H9 (cell line): ENCODE results near the gene YY1. TPM values are rescaled to one million over a fixed set of nuclear protein-coding genes. Genes with fewer than 3 reads are reported as not detected.

ENCODE experiments used
- DNase-seq: peaks from one replicate; pipeline ENCODE4 v3.0.0-alpha.2; 2017
- H2AFZ ChIP-seq: one replicate; pipeline ENCODE4 v1.6.1; 2013; ENCODE audit warnings: mild to moderate bottlenecking, low read length, control low read depth, moderate library complexity
- H2AK5ac ChIP-seq: 2 replicates; pipeline ENCODE4 v1.6.1; 2013; ENCODE audit warnings: low read length, control low read depth, mixed read lengths; ENCODE audit not compliant: insufficient read length
- H2BK120ac ChIP-seq: one replicate; pipeline ENCODE4 v1.6.1; 2013; ENCODE audit warnings: low read depth, mild to moderate bottlenecking, low read length, control low read depth, inconsistent platforms; ENCODE audit not compliant: poor library complexity, severe bottlenecking
- H2BK12ac ChIP-seq: 2 replicates; pipeline ENCODE4 v1.6.1; 2013; ENCODE audit warnings: low read length, control low read depth, mixed read lengths, low read depth; ENCODE audit not compliant: insufficient read length
- H2BK15ac ChIP-seq: 2 replicates; pipeline ENCODE4 v1.6.1; 2013; ENCODE audit warnings: low read depth, low read length, control low read depth
- H2BK20ac ChIP-seq: one replicate; pipeline ENCODE4 v1.6.1; 2013; ENCODE audit warnings: low read depth, mild to moderate bottlenecking, low read length, control low read depth, inconsistent platforms; ENCODE audit not compliant: poor library complexity, severe bottlenecking
- H2BK5ac ChIP-seq: 2 replicates; pipeline ENCODE4 v1.6.1; 2013; ENCODE audit warnings: low read length, control low read depth, mixed read lengths; ENCODE audit not compliant: insufficient read length
- H3K14ac ChIP-seq: 2 replicates; pipeline ENCODE4 v1.6.1; 2013; ENCODE audit warnings: low read length, control low read depth; ENCODE audit not compliant: insufficient read depth
- H3K18ac ChIP-seq: 2 replicates; pipeline ENCODE4 v1.6.1; 2013; ENCODE audit warnings: low read depth, mild to moderate bottlenecking, mixed read lengths, low read length, control low read depth; ENCODE audit not compliant: insufficient read length
- H3K23ac ChIP-seq: 2 replicates; pipeline ENCODE4 v1.6.1; 2013; ENCODE audit warnings: low read length, control low read depth, mixed read lengths, low read depth; ENCODE audit not compliant: insufficient read length
- H3K23me2 ChIP-seq: 2 replicates; pipeline ENCODE4 v1.6.1; 2013; ENCODE audit warnings: low read depth, mild to moderate bottlenecking, mixed read lengths, low read length, control low read depth; ENCODE audit not compliant: insufficient read length, poor library complexity, severe bottlenecking
- H3K27ac ChIP-seq: 2 replicates; pipeline ENCODE4 v1.5.1; 2013; ENCODE audit warnings: low read length, control low read depth, mixed read lengths, low read depth; ENCODE audit not compliant: insufficient read length
- H3K27me3 ChIP-seq: 2 replicates; pipeline ENCODE4 v1.6.1; 2013; ENCODE audit warnings: low read length, control low read depth, inconsistent platforms; ENCODE audit not compliant: insufficient read depth
- H3K4ac ChIP-seq: 2 replicates; pipeline ENCODE4 v1.6.1; 2013; ENCODE audit warnings: low read depth, mild to moderate bottlenecking, control low read depth, inconsistent platforms, low read length, moderate library complexity
- H3K4me1 ChIP-seq: 2 replicates; pipeline ENCODE4 v1.6.1; 2013; ENCODE audit warnings: low read length, control low read depth, inconsistent platforms; ENCODE audit not compliant: insufficient read depth
- H3K4me2 ChIP-seq: 2 replicates; pipeline ENCODE4 v1.6.1; 2013; ENCODE audit warnings: low read length, control low read depth, mixed read lengths; ENCODE audit not compliant: insufficient read length, insufficient read depth
- H3K56ac ChIP-seq: 2 replicates; pipeline ENCODE4 v1.6.1; 2013; ENCODE audit warnings: low read depth, mild to moderate bottlenecking, mixed read lengths, low read length, control low read depth; ENCODE audit not compliant: insufficient read length
- H3K79me1 ChIP-seq: 2 replicates; pipeline ENCODE4 v1.6.1; 2013; ENCODE audit warnings: low read depth, mild to moderate bottlenecking, moderate library complexity, low read length, control low read depth, inconsistent platforms; ENCODE audit not compliant: insufficient read depth, poor library complexity, severe bottlenecking
- H3K79me2 ChIP-seq: 2 replicates; pipeline ENCODE4 v1.6.1; 2013; ENCODE audit warnings: low read length, control low read depth, inconsistent platforms; ENCODE audit not compliant: insufficient read depth
- H3K9ac ChIP-seq: 2 replicates; pipeline ENCODE4 v1.6.1; 2013; ENCODE audit warnings: low read length, control low read depth, mixed read lengths; ENCODE audit not compliant: insufficient read length; ENCODE audit errors: extremely low read depth
- H3K9me3 ChIP-seq: one replicate; pipeline ENCODE4 v1.6.1; 2013; ENCODE audit warnings: low read depth, low read length, inconsistent platforms; ENCODE audit not compliant: control insufficient read depth
- H3T11ph ChIP-seq: one replicate; pipeline ENCODE4 v1.6.1; 2013; ENCODE audit warnings: mild to moderate bottlenecking, low read length, control low read depth, inconsistent platforms
- H4K20me1 ChIP-seq: one replicate; pipeline ENCODE4 v1.6.1; 2013; ENCODE audit not compliant: control insufficient read depth, insufficient read length, insufficient read depth
- H4K5ac ChIP-seq: 2 replicates; pipeline ENCODE4 v1.6.1; 2013; ENCODE audit warnings: low read depth, mild to moderate bottlenecking, mixed read lengths, low read length, control low read depth; ENCODE audit not compliant: insufficient read length
- H4K8ac ChIP-seq: replicated peaks from 2 replicates; pipeline ENCODE4 v1.6.1; 2013; ENCODE audit warnings: low read length, control low read depth, mixed read lengths, low read depth; ENCODE audit not compliant: insufficient read length
- H4K91ac ChIP-seq: 2 replicates; pipeline ENCODE4 v1.6.1; 2013; ENCODE audit warnings: low read depth, mild to moderate bottlenecking, moderate library complexity, mixed read lengths, low read length, control low read depth; ENCODE audit not compliant: insufficient read length
- H3K27ac Mint-ChIP-seq, 3 experiments: 2 replicates in 2 of 3; 3 replicates in 1 of 3; pipeline ENCODE4 v1.8.0; 2020 to 2021; ENCODE audit warnings: mixed read lengths in 3 of 3, mild to moderate bottlenecking in 1 of 3, moderate library complexity in 1 of 3
- H3K27me3 Mint-ChIP-seq: 2 replicates; pipeline ENCODE4 v1.8.0; 2021; ENCODE audit warnings: low read depth, mild to moderate bottlenecking, moderate library complexity, mixed read lengths
- H3K36me3 Mint-ChIP-seq, 3 experiments: 2 replicates in 2 of 3; 3 replicates in 1 of 3; pipeline ENCODE4 v1.8.0; 2020 to 2021; ENCODE audit warnings: low read depth in 3 of 3, mixed read lengths in 3 of 3; ENCODE audit not compliant: insufficient read depth in 1 of 3
- H3K4me1 Mint-ChIP-seq, 2 experiments: 2 replicates each; pipeline ENCODE4 v1.8.0; 2020; ENCODE audit warnings: mixed read lengths in 2 of 2
- H3K4me3 Mint-ChIP-seq, 2 experiments: 2 replicates in 1 of 2; 3 replicates in 1 of 2; pipeline ENCODE4 v1.8.0; 2020 to 2021; ENCODE audit warnings: mild to moderate bottlenecking in 2 of 2, mixed read lengths in 2 of 2, moderate library complexity in 1 of 2
- H3K9me3 Mint-ChIP-seq, 2 experiments: 2 replicates in 1 of 2; 3 replicates in 1 of 2; pipeline ENCODE4 v1.8.0; 2020; ENCODE audit warnings: mild to moderate bottlenecking in 2 of 2, mixed read lengths in 2 of 2, moderate library complexity in 1 of 2
- CTCF ChIP-seq: fragments of 200-600 bp; sonication (generic); conservative IDR thresholded peaks from 3 replicates; pipeline ENCODE4 v1.8.0; 2021; ENCODE audit warnings: antibody characterized with exemption, mild to moderate bottlenecking
- WGBS: extraction: QIAGEN DNeasy Blood & Tissue Kit; methylation state at CpG from one replicate; pipeline ENCODE4 v1.1.7; 2013; ENCODE audit warnings: missing lambda C conversion rate, low lambda C conversion rate, mixed read lengths; ENCODE audit not compliant: insufficient read length; ENCODE audit errors: extremely low coverage; 5-methylcytosine and 5-hydroxymethylcytosine counted together
- total RNA-seq: library from RNA; stranded (reverse); gene quantifications from 2 replicates; pipeline ENCODE4 v1.2.1, GENCODE V29; 2021

The YY1 gene
- total RNA-seq, 1 experiment from 2014 or later: 103 TPM

GRCh38 chr14:100282083-100282350, 43.1 kb downstream of the YY1 start:
- Histone ChIP-seq H4K20me1 (no peaks in the 10 kb centered on the region), H2AK5ac (no peak overlapping the region), H2BK15ac (no peak overlapping the region), H2BK5ac (no peak overlapping the region), H4K8ac (no peak overlapping the region), H3K23me2 (no peaks in the 10 kb centered on the region), H3K4me2 (no peak overlapping the region), H2BK12ac (no peak overlapping the region), H3K27ac (no peak overlapping the region), H4K91ac (no peak overlapping the region), H3T11ph (no peak overlapping the region), H2BK20ac (no peak overlapping the region), H3K79me1 (no peaks in the 10 kb centered on the region), H3K56ac (no peak overlapping the region), H2AFZ (no peak overlapping the region), H3K9ac (no peak overlapping the region), H3K4ac (no peak overlapping the region), H3K18ac (no peak overlapping the region), H2BK120ac (no peak overlapping the region), H3K27me3 (no peaks in the 10 kb centered on the region), H3K4me1 (no peaks in the 10 kb centered on the region; the same call in 1 of the 2 replicates), H3K79me2 (no peaks in the 10 kb centered on the region; the same call in 1 of the 2 replicates), H3K23ac (no peak overlapping the region), H3K14ac (no peak overlapping the region), H4K5ac (no peak overlapping the region), H3K9me3 (no peaks in the 10 kb centered on the region)
- H3K36me3 Mint-ChIP-seq: peaks cover 16 to 23% (median 17%) of the 10 kb centered on the region in 3 experiments
- no peak overlapping the region for H3K4me3 Mint-ChIP-seq
- no peaks in the 10 kb centered on the region for H3K27me3 Mint-ChIP-seq
- peak overlapping the region in 1 of 3 experiments; percentile 90; a peak in 3 of 7 replicates for H3K27ac Mint-ChIP-seq
- no peak for TF ChIP-seq CTCF
- no peak for DNase-seq
- no peaks in the 10 kb centered on the region for H3K9me3 Mint-ChIP-seq
- H3K4me1 Mint-ChIP-seq: peaks cover 26 to 34% of the 10 kb centered on the region in 2 experiments
- no CpG with 5 or more reads among the region's 7 CpGs for WGBS
